H1 (cell line): ENCODE results near the gene CEL.

Experiments
- CTCF ChIP-seq, 3 experiments: IDR thresholded peaks; 1 replicate in 2 of 3; 2 replicates in 1 of 3; pipeline versions ENCODE4 v1.5.1 to v1.6.1; 2011; ENCODE audit warnings: low read length in 3 of 3, mild to moderate bottlenecking in 3 of 3, inconsistent platforms in 2 of 3, low read depth in 1 of 3, moderate library complexity in 1 of 3; ENCODE audit not compliant: insufficient read depth in 1 of 3; ENCODE audit errors: control extremely low read depth in 1 of 3
- MAX ChIP-seq: IDR thresholded peaks from 2 replicates; pipeline ENCODE4 v1.6.1; 2012; ENCODE audit warnings: inconsistent platforms
- POLR2AphosphoS5 ChIP-seq: IDR thresholded peaks from 2 replicates; pipeline ENCODE4 v1.6.1; 2011; ENCODE audit warnings: low read depth, low read length
- USF2 ChIP-seq: IDR thresholded peaks from 2 replicates; pipeline ENCODE4 v1.6.1; 2011; ENCODE audit warnings: low read length, improper control_type of control experiment

GRCh38 chr9:133104718-133105460 is 43.1 kb downstream of the CEL start:
- TF ChIP-seq CTCF (IDR thresholded peaks at IDR 0.05; ENCODE audit: control extremely low read depth in 1 of 3, insufficient read depth in 1 of 3, low read depth in 1 of 3, low read length in 3 of 3) (no peak), POLR2AphosphoS5 (no peak), MAX (no peak), USF2 (no peak)
